Measurements from ENCODE around the gene ARHGAP9.

ARHGAP9 gene

GRCh38 chr12:57491393-57492280, 12.0 kb upstream of the ARHGAP9 start:
- DNase-seq: peak; percentile 25

GRCh38 chr12:57490126-57490525, 10.5 kb upstream of the ARHGAP9 start:
- DNase-seq: no peak

- no peak for DNase-seq
Measured at GRCh38 chr12:57489157-57489641, 9.5 kb upstream of the ARHGAP9 start.

DNA sequence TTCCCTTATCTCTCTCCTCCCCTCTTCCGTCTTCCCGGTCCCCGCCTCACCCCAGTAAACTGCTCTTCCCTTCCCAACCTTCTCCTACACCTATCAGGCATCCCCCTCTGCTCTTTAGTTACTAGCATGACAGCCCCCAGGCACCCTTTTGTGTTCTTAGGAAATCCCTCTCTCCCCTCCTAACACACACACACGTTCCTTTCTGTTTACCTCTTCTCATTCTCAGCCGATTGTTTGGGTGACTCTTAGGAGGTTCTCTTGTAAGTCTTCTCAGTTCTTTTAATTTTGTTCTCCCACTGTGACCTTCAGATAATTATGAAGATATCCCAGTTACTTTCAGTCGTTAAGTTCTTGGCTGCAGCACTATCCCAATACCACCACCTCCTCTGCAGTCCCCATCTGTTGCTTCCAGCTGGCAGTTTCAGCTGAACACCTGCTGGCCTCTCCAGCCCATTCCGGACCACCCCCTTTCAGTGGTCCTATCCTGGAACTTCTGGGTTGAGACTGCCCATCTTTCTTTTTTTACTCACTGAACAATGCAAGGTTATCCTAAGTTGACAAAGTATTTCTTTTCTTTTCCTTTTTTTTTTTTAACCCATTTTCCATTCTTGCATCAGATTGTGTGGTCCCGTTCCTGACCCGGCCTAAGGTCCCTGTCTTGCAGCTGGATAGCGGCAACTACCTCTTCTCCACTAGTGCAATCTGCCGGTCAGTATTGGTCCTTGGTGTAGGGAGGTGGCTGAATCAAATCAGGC, 8.9 kb upstream of the ARHGAP9 start:
- no peak for DNase-seq

GRCh38 chr12:57487597-57488401, 8.1 kb upstream of the ARHGAP9 start, which contains the start of gene MARS1:
Gene MARS1 (plus strand): TSS chr12:57488068. CDS start chr12:57488091, 23 bp downstream.
- DNase-seq: peak; percentile 99

DNA sequence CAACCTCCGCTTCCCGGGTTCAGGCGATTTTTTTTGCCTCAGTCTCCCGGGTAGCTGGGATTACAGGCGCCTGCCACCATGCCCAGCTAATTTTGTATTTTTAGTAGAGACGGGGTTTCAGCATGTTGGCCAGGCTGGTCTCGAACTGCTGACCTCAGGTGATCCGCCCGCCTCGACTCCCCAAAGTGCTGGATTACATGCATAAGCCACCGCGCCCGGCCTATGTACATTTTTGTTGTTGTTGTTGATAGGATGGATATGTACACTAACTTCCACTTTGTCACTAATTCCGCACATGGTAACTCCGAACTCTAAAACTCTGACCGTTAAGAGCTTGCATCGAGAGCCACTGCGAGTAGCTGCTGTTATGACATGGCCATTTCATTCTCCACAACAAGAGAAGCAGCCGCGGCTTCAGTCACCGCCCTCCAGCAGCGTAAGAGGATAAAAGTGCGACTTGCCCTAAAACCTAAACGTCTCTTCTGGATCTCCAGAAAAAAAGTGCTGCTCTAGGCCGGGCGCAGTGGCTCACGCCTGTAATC, 7.5 kb upstream of the ARHGAP9 start:
- no peak for DNase-seq

GRCh38 chr12:57485695-57486094, 6.0 kb upstream of the ARHGAP9 start:
- DNase-seq: no peak

DNA sequence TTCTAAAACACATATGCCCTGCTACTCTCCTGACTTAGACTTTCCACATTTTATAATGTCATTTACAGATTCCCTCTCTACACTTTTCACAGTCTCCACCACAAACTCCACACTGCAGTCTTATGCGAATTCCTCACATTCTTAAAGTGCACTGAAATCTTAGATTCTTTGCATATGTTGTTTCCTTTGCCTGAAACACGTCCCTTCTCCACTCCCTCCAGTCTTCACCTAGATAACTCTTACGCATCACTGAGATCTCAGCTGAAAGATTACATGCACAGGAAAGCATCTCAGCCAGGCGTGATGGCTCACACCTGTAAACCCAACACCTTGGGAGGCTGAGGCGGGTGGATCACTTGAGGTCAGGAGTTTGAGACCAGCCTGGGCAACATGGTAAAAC, 3.8 kb upstream of the ARHGAP9 start:
- DNase-seq: no peak

DNA sequence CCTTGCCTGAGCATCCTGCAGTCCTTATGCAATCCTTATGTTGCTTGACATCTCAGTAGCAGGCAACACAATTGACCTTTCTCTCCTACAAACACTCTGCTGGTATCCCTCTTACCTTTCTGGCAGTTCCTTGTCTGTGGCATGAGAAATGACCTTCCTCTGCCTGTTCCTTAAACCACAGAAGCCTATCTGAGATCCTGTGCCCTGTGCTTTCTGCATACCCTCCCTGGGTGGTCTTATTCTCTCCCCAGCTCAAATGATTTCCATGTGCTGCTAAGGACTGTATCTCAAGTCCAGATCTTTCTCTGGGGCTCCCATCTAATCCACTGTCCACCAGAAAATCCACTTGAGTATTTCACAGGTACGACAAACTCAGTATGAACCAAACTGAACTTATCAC, 2.0 kb upstream of the ARHGAP9 start:
- no peak for DNase-seq

GRCh38 chr12:57479043-57479375, 657 bp downstream of the ARHGAP9 start:
- DNase-seq: no peak

DNA sequence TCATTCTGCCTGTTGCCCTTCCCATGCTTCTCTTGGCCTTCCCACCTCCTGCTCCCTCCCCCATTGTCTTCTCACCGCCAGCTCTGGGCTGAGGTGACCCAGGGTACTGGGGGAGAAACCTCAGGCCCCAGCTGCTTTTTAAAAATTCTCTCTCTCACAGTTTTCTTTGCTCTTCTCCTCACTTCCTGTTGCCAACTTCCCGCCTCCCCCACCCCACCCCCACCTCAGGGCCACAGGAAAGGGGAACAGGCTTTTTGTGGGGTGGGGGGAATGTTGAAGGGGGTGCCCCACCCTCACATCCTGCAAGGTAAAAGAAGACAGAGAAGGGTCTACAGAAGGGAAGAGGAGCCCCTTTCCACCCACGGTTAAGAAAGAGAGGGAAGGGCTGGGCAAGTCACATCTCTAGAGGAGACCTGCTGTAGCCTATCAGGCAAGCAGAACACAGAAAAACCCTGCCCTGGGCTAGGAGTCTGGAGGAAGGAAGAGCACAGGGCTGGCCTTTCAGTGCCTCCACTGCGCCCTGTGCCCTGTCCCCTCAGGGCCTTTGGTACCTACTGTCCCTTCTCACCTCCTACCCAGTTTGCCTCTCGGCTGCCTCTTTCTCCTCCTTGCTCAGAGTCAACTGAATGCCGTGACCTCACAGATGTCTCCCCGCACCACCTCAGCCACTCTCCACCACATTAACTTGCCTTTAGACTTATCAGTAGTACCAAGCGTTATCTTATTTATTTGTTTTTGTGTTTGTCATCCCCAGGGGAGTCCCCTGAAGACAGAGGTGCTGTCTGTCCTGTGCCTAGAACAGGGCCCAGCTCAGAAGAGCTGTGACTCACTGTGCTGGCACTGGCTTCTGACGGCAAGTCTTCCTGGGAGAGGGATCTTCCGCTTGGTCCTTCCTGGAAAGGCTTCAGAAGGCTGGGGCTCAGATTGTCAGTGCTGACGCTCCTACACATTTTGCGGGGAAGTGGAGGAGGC, 1.7 kb downstream of the ARHGAP9 start:
- peak; percentile 66 for DNase-seq

DNA sequence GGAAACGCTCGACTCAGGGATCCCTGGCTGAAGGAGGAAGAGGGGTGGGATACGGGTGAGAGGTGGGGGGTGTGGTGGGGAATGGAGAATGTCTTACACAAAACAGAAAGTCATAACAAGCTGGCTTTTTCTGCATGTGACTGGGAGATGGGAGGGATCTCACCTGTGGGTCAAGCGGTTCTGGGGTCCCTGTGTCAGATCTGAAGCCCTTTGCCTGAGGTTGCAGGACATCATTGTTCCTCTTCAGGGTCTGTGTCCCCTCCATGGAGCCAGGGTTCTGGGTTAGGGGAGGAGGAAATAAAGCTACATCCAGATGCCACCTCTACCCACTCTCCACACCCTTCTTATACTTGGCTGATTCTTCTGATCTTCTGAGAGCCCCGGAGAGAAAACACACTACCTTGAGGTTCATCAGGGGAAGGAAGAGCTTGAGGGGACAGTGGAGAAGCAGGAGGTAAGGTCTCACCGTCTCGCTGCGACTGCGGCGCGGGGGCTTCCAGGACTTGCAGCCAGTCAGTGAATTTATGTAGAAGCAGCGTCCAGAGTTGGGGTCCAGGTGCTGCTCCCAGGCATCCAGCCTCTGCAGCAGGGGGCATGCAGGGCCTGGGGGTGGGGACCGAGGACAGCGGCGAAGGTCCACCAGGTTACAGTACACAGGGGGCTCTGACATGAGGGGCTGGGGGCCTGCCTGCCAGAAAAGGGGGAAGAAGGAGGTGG, 2.5 kb downstream of the ARHGAP9 start:
- no peak for DNase-seq

DNA sequence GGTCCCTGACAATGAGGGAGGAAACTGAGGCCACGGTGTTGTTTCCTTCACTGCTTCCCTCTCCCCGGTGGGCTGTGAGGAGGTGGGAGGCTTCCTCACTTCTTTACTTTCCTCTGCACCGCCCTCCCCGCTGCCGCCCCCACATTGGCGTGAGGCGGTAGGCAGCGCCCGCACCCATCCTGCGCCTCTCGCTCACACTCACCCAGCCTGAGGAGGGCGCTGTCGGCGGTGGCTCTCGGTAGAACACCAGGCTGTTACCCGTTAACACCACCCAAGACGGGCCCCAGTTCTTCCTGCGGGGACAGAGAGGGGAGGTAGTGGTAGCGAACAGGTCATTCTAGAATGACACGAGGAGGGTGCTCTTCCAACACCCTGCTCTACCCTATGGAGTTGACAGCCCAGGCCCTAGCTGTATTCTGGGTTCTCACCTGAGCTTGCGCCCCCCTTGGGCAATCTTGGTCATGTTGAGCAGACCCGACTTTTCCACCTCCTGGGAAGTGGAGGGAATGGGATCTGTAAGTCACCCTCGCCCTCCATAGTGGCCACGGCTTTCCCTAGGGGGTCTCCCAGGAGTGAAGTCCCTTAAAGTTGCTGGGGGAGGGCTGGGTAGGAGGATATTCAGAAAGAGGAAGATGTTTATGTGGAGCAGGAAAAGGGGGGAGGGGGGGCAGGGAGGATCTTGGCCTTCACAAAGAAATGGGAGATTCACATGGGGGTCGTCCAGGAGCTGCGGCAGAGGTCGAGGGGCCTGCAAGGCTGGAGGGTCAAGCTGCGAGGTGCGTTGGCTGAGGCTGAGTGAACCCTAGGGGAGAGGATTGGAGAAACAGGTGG, 3.3 kb downstream of the ARHGAP9 start:
- no peak for DNase-seq

GRCh38 chr12:57475271-57476161, 4.2 kb downstream of the ARHGAP9 start:
- no peak for DNase-seq

GRCh38 chr12:57474862-57475261, 4.8 kb downstream of the ARHGAP9 start:
- no peak for DNase-seq

- no peak for DNase-seq
Measured at GRCh38 chr12:57474430-57474829, 5.2 kb downstream of the ARHGAP9 start.

DNA sequence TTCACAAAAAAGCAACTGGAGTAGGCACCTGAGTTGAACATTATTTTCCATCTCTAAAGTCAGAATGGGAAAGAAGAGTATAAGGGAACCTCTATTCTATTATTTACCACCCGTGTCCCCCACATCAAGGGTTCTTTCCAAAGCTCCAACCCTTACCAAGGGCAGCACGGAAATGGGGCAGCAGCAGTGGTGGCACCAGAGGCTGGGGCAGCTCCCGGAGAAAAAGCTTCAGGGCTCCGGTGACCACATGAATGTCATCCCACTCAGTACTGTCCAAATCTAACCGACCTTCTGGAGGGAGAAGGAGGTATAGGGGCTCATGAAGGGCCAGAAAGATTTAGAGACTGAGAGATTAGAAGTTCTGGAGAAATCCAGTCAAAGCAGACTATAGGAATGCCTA, 5.8 kb downstream of the ARHGAP9 start:
- DNase-seq: no peak

- DNase-seq: no peak
Measured at GRCh38 chr12:57473392-57473791, 6.3 kb downstream of the ARHGAP9 start.

DNA sequence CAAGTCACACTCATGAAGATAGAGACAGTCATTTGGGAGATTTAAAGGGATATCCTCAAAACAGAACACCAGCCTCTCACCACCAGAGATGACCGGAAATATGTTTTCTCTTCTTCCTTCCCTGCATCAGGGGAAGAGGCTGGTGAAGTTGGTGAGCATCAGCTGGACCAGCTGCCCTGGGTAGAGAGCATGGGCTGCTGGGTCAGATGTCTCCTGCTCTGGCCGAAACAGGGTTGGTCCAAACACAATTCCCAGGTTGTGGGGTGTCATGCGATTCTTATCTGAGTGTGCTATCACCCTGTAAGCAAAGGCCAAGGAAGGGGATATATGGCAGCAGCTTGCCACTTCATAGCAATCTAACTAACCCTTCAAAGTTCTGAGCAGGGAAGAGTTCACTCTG, 7.3 kb downstream of the ARHGAP9 start:
- no peak for DNase-seq

All from OCI-M1 (cell line).